Endothelial cell (in vitro differentiated cells): Measurements from ENCODE around the gene RCBTB2. TPM values are rescaled to one million over a fixed set of nuclear protein-coding genes. Genes with fewer than 3 reads are reported as not detected.

Experiments
- DNase-seq: peaks from one replicate; pipeline ENCODE4 v3.0.0; 2021; ENCODE audit warnings: low spot score
- H3K27ac Mint-ChIP-seq: one replicate; pipeline ENCODE4 v1.8.0; 2021; ENCODE audit warnings: mixed read lengths, inconsistent platforms; ENCODE audit not compliant: unreplicated experiment
- H3K27me3 Mint-ChIP-seq: one replicate; pipeline ENCODE4 v1.8.0; 2021; ENCODE audit warnings: mild to moderate bottlenecking, moderate library complexity, mixed read lengths, inconsistent platforms; ENCODE audit not compliant: unreplicated experiment
- H3K36me3 Mint-ChIP-seq: one replicate; pipeline ENCODE4 v1.8.0; 2021; ENCODE audit warnings: mild to moderate bottlenecking, low read depth, mixed read lengths, inconsistent platforms; ENCODE audit not compliant: unreplicated experiment
- H3K4me1 Mint-ChIP-seq: one replicate; pipeline ENCODE4 v1.8.0; 2021; ENCODE audit warnings: mild to moderate bottlenecking, mixed read lengths, inconsistent platforms; ENCODE audit not compliant: unreplicated experiment
- H3K4me3 Mint-ChIP-seq: one replicate; pipeline ENCODE4 v1.8.0; 2021; ENCODE audit warnings: mild to moderate bottlenecking, mixed read lengths, inconsistent platforms; ENCODE audit not compliant: unreplicated experiment
- H3K9me3 Mint-ChIP-seq: one replicate; pipeline ENCODE4 v1.8.0; 2021; ENCODE audit warnings: mixed read lengths, inconsistent platforms; ENCODE audit not compliant: unreplicated experiment
- total RNA-seq: library from RNA; stranded (reverse); fragmentation: NEBNext Ultra II Directional; extraction: Animal tissue kit (Norgen Biotek cat#: 25700); gene quantifications from one replicate; pipeline ENCODE4 v1.2.1, GENCODE V29; 2021; ENCODE audit not compliant: unreplicated experiment
- TF ChIP-seq, protein P1 (sequence below): fragments of 200-600 bp; sonication (generic); IDR thresholded peaks from one replicate; pipeline ENCODE4 v1.5.0; 2021; ENCODE audit warnings: antibody characterized with exemption; ENCODE audit not compliant: unreplicated experiment

Gene RCBTB2
- total RNA-seq, 1 donor from 2014 or later, result 71.0 TPM

DNA sequence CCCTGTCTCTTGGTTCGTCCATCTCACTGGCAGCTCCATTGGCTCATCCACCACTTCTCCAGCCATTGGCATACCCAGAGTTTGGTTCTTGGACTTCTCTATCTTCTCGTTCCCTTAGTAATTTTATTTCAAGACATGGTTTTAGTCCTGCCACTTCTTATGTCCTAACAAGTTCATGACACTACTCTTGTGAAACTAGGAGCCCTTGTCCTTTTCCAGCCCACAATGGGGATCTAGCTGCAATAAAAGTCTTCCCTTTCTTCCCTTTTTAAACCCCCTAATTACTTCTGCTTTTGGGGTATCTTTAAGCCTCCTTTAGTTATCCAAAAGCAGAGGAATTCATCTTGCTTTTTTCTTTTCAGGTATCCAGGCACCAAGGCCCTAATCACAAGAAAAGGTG, 2.9 kb upstream of the RCBTB2 start:
- DNase-seq, result no peak
- Mint-ChIP-seq H3K36me3 (peaks cover 7% of the 10 kb centered on the region), H3K4me3 (no peak overlapping the region), H3K9me3 (no peaks in the 10 kb centered on the region), H3K4me1 (peaks cover 37% of the 10 kb centered on the region), H3K27me3 (peaks cover 5% of the 10 kb centered on the region), H3K27ac (no peak overlapping the region)
- TF ChIP-seq, protein P1, sequence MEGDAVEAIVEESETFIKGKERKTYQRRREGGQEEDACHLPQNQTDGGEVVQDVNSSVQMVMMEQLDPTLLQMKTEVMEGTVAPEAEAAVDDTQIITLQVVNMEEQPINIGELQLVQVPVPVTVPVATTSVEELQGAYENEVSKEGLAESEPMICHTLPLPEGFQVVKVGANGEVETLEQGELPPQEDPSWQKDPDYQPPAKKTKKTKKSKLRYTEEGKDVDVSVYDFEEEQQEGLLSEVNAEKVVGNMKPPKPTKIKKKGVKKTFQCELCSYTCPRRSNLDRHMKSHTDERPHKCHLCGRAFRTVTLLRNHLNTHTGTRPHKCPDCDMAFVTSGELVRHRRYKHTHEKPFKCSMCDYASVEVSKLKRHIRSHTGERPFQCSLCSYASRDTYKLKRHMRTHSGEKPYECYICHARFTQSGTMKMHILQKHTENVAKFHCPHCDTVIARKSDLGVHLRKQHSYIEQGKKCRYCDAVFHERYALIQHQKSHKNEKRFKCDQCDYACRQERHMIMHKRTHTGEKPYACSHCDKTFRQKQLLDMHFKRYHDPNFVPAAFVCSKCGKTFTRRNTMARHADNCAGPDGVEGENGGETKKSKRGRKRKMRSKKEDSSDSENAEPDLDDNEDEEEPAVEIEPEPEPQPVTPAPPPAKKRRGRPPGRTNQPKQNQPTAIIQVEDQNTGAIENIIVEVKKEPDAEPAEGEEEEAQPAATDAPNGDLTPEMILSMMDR, result no peak

DNA sequence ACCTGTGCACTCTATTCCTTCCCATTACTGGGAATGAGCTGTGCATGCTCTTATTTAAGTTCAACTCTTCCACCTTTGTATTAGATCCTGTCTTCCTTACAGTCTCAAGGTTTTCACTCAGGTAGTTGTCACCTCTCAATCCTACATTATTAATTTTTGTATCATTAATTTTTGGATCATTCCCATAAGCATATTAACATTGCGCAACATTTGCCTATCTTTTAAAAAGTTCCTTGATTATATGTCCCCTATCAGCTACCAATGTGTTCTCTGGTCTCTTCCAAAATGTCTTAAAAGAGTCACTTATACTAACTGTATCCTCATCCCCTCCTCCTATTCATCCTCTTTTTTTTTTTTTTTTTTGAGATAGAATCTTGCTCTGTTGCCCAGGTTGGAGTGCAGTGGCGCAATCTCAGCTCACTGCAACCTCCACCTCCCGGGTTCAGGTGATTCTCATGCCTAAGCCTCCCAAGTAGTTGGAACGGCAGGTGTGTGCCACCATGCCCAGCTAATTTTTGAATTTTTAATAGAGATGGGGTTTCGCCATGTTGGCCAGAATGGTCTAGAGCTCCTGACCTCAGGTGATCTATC, 2.1 kb upstream of the RCBTB2 start:
- Mint-ChIP-seq H3K9me3 (no peaks in the 10 kb centered on the region), H3K36me3 (peaks cover 7% of the 10 kb centered on the region), H3K27ac (no peak overlapping the region), H3K4me1 (peaks cover 44% of the 10 kb centered on the region), H3K4me3 (no peak overlapping the region), H3K27me3 (peaks cover 5% of the 10 kb centered on the region)
- TF ChIP-seq, protein P1, result no peak
- no peak for DNase-seq

DNA sequence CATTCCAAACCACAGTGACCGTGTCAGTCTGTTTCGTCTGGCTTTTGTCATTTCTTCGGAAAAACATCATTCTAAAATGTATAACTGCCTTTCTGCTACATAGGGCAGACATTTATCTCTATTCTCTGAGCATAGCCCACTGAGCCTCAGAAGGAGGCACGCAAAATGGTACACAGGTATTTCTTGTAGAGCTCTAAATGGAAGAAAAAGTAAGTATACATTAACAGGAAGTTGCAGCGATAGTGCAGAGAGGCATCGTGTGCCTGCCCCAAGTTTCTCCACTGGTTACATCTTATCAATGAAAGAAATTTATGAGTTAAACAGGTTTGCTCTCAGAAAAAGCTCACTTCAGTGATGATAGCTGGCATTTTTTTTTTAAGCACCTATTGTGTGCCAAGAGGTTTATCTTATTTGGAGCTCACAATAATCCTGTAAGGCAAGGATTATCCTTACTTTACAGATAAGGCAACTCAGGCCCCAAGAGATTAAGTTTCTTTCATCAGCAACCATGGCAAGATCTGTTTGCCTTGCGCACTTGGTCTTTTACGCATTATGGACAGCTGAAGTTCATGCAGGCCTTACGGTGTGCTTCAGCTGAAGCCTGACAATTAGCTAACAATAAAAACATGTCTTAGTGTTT, 1.2 kb upstream of the RCBTB2 start:
- peak overlapping the region; percentile 88 for H3K4me3 Mint-ChIP-seq
- no peak overlapping the region for H3K27ac Mint-ChIP-seq
- no peak for DNase-seq
- H3K36me3 Mint-ChIP-seq, result peaks cover 7% of the 10 kb centered on the region
- H3K27me3 Mint-ChIP-seq, result peaks cover 5% of the 10 kb centered on the region
- TF ChIP-seq, protein P1, result no peak
- H3K9me3 Mint-ChIP-seq, result no peaks in the 10 kb centered on the region
- peaks cover 43% of the 10 kb centered on the region for H3K4me1 Mint-ChIP-seq

DNA sequence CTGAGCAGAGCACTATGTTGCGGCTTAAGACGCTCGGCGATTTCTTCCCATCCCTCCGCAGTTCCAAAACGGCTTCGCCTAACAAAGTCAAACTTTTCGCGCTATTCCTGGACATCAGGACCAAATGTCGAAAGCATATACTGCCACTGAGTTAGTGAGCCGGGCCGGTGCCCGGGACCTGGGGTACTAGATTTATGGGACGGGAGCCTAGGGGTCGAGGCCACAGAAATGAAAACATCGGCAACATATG, 699 bp downstream of the RCBTB2 start:
- Mint-ChIP-seq H3K27ac (peak overlapping the region; percentile 89), H3K36me3 (peaks cover 7% of the 10 kb centered on the region), H3K4me3 (peak overlapping the region; percentile 96), H3K27me3 (peaks cover 5% of the 10 kb centered on the region), H3K4me1 (peaks cover 33% of the 10 kb centered on the region), H3K9me3 (no peaks in the 10 kb centered on the region)
- no peak for DNase-seq
- TF ChIP-seq, protein P1, result no peak

DNA sequence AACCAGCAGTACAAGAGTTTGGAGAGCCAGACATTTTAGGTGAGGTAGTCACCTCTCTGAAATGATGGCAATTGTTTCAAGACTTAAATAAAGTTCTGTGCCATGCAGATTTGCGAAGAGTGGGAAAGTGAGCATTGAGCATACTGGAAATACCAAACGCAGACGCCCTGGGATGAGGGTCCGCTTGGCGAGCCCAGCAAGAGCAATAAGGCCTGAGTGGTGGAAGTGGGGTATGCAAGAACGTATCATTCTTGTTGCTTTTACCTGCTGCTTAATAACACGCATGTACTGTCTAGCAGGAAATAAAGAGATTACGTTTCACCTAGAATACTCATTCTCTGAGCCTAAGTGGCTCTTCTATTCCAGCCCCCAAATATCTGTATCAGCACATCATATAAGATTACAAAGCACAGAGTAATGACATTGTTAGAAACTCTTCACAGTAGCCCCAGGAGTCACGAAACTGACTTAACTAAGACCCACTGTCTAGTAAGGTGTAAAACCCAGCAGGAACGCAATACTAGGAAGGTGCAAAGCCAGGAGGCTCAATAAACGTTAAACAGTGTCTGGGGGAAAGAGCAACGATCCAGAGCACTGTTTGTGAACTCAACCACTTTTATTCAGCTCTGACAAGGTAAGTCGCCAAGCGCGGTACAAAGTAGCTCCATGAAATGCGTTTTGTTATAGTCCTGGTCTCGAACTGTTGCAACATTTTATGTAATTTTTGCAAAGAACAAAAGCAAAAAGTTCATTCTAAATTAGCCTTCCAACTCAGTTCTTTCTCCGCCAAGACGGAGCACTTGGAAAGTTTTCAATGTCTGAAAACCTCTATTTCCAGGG, 1.2 kb downstream of the RCBTB2 start:
- Mint-ChIP-seq H3K36me3 (peaks cover 7% of the 10 kb centered on the region), H3K4me3 (peak overlapping the region; percentile 96), H3K27me3 (peaks cover 5% of the 10 kb centered on the region), H3K27ac (peak overlapping the region; percentile 89), H3K4me1 (peaks cover 33% of the 10 kb centered on the region), H3K9me3 (no peaks in the 10 kb centered on the region)
- TF ChIP-seq, protein P1, result no peak
- DNase-seq, result no peak
